Measurements from ENCODE around the gene MRAP2. TPM values are rescaled to one million over a fixed set of nuclear protein-coding genes. Genes with fewer than 3 reads are reported as not detected.

The MRAP2 gene
- total RNA-seq, 1 donor from 2014 or later = 0.72 TPM

DNA sequence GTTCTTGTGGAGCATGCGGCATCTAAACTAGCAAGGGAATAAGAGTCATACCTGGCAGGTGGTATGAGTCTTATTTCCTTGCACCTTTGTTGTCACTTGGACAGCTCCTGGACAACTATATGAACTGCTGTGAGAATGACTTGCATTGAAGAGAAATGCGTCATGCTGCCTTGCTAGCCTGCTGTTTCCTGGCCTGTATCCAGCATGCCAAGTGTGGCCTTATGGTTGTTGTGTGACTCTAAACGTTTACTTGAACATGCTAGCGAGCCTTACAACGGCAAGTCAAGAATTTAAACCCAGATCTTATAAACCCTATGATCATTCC lies 103.4 kb downstream of the MRAP2 start:
- ATAC-seq (no peak), DNase-seq (no peak)
- Histone ChIP-seq H3K4me3 (no peak overlapping the region), H3K36me3 (no peaks in the 10 kb centered on the region), H3K9me3 (no peaks in the 10 kb centered on the region), H3K4me1 (no peaks in the 10 kb centered on the region), H3K27ac (no peak overlapping the region), H3K27me3 (no peaks in the 10 kb centered on the region)
- TF ChIP-seq, protein P1, sequence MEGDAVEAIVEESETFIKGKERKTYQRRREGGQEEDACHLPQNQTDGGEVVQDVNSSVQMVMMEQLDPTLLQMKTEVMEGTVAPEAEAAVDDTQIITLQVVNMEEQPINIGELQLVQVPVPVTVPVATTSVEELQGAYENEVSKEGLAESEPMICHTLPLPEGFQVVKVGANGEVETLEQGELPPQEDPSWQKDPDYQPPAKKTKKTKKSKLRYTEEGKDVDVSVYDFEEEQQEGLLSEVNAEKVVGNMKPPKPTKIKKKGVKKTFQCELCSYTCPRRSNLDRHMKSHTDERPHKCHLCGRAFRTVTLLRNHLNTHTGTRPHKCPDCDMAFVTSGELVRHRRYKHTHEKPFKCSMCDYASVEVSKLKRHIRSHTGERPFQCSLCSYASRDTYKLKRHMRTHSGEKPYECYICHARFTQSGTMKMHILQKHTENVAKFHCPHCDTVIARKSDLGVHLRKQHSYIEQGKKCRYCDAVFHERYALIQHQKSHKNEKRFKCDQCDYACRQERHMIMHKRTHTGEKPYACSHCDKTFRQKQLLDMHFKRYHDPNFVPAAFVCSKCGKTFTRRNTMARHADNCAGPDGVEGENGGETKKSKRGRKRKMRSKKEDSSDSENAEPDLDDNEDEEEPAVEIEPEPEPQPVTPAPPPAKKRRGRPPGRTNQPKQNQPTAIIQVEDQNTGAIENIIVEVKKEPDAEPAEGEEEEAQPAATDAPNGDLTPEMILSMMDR (IDR thresholded peaks at IDR 0.05) = no peak
- intact Hi-C loops (cut with DNase I) = no loop called here

DNA sequence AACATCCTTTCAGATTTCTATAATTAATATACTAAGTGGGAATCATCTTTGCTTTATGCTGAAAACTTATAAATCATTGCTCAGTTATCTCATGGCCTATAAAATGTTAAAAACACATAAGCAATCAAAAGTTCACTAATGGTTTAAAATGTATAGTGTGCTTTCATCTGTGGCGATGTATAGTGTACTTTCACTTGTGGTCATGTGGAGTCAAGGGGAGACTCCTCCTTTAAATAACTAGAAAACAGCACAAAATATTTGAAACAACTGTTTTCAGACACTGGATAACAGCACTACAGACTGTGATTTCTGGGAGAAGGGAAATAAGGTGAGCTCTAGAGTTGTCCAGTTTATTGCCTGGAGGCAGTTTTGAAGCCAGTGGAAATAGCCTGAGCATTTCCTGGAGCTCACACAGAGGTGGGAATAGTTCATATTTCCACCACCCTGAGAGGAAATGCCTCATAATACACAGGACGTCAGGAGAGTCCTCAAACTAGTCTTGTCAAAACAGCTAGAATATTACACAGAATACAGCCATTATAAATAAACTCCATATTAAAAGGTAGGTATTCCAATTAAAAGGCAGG lies 104.5 kb downstream of the MRAP2 start:
- intact Hi-C loops (cut with DNase I) = no loop called here
- H3K4me3 ChIP-seq = no peak overlapping the region
- no peaks in the 10 kb centered on the region for H3K9me3 ChIP-seq
- H3K36me3 ChIP-seq = no peaks in the 10 kb centered on the region
- DNase-seq = no peak
- no peaks in the 10 kb centered on the region for H3K27me3 ChIP-seq
- TF ChIP-seq, protein P1 (IDR thresholded peaks at IDR 0.05) = no peak
- H3K4me1 ChIP-seq = no peaks in the 10 kb centered on the region
- ATAC-seq = no peak
- H3K27ac ChIP-seq = no peak overlapping the region

DNA sequence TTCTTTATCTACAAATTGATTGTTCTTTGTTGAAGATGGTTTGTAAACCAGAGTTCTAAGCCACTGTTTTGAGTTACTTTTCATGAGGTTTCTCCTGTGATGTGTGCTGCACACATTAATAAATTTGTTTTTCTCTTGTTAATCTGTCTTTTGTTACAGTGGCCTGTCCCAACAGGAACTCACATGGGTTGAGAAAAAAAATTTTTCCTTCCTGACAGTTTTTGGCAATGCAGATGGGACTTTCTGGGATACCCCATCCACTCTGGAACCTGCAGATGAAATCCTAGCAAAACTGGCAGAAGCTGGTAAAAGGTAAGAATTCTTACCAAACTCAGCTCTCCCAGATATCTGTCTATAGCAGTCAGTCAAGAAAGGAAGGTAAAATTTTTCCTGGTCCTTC lies 105.7 kb downstream of the MRAP2 start:
- Histone ChIP-seq H3K4me1 (no peaks in the 10 kb centered on the region), H3K27me3 (no peaks in the 10 kb centered on the region), H3K27ac (no peak overlapping the region), H3K4me3 (no peak overlapping the region), H3K36me3 (no peaks in the 10 kb centered on the region), H3K9me3 (no peaks in the 10 kb centered on the region)
- TF ChIP-seq, protein P1 (IDR thresholded peaks at IDR 0.05) = no peak
- intact Hi-C loops (cut with DNase I) = no loop called here
- ATAC-seq (no peak), DNase-seq (no peak)

Other genes starting within 250 kb of the MRAP2 start
- not detected for gene RIPPLY2, start 180.4 kb upstream of the MRAP2 start, total RNA-seq
- 24.4 TPM for gene CYB5R4, start 174.1 kb upstream of the MRAP2 start, total RNA-seq
- 11.0 TPM for gene CEP162, start 193.9 kb downstream of the MRAP2 start, total RNA-seq

Measured in upper lobe of right lung (tissue), 1 donor.